CD4-positive, alpha-beta T cell treated with Interleukin-21 for 1 hour (primary cell): Measurements from ENCODE around the gene SERPINB12.
A peak's percentile ranks its signal among the peaks of the same experiment; 100 is the strongest.

Experiments
- DNase-seq: peaks from one replicate; pipeline ENCODE4 v3.0.0-alpha.2; 2020

SERPINB12 gene

GRCh38 chr18:63542069-63542468, at the start of gene SERPINB12:
SERPINB12 (plus strand) TSS chr18:63542369; CDS start chr18:63556160, 13,791 bp downstream.
- DNase-seq = no peak

GRCh38 chr18:63492851-63493250, 49.3 kb upstream of the SERPINB12 start:
- DNase-seq = no peak

- DNase-seq = no peak
Observed at GRCh38 chr18:63495675-63496074, 46.5 kb upstream of the SERPINB12 start.

GRCh38 chr18:63505566-63506335, 36.4 kb upstream of the SERPINB12 start:
- DNase-seq = peak; percentile 12

- DNase-seq = no peak
Observed at GRCh38 chr18:63506336-63506646, 35.9 kb upstream of the SERPINB12 start.

GRCh38 chr18:63508596-63508995, 33.6 kb upstream of the SERPINB12 start:
- DNase-seq = no peak

GRCh38 chr18:63511285-63511684, 30.9 kb upstream of the SERPINB12 start:
- DNase-seq = peak; percentile 4

GRCh38 chr18:63514326-63514725, 27.8 kb upstream of the SERPINB12 start:
- DNase-seq = no peak

- DNase-seq = no peak
Observed at GRCh38 chr18:63514888-63515678, 27.1 kb upstream of the SERPINB12 start.

- DNase-seq = no peak
Observed at GRCh38 chr18:63515801-63516200, 26.4 kb upstream of the SERPINB12 start.

GRCh38 chr18:63518178-63519012, 23.8 kb upstream of the SERPINB12 start:
- DNase-seq = peak; percentile 65

- DNase-seq = no peak
Observed at GRCh38 chr18:63520053-63520685, 22.0 kb upstream of the SERPINB12 start.

- DNase-seq = no peak
Observed at GRCh38 chr18:63523660-63524059, 18.5 kb upstream of the SERPINB12 start.

- no peak for DNase-seq
Observed at GRCh38 chr18:63527251-63527650, 14.9 kb upstream of the SERPINB12 start.

GRCh38 chr18:63528863-63529492, 13.2 kb upstream of the SERPINB12 start:
- no peak for DNase-seq

- DNase-seq = no peak
Observed at GRCh38 chr18:63532471-63532870, 9.7 kb upstream of the SERPINB12 start.

GRCh38 chr18:63534615-63535014, 7.6 kb upstream of the SERPINB12 start:
- DNase-seq = no peak

GRCh38 chr18:63539904-63540510, 2.2 kb upstream of the SERPINB12 start:
- DNase-seq = no peak

GRCh38 chr18:63544017-63544416, 1.8 kb downstream of the SERPINB12 start:
- DNase-seq = no peak

- no peak for DNase-seq
Observed at GRCh38 chr18:63545000-63545399, 2.8 kb downstream of the SERPINB12 start.

- no peak for DNase-seq
Observed at GRCh38 chr18:63550068-63550467, 7.9 kb downstream of the SERPINB12 start.

- DNase-seq = no peak
Observed at GRCh38 chr18:63551769-63552168, 9.6 kb downstream of the SERPINB12 start.
